Cerebellar cortex (tissue), 1 donor: ENCODE data around the gene OSER1.

Source experiments
- DNase-seq: peaks from one replicate; pipeline ENCODE4 v3.0.0-alpha.2; 2015; ENCODE audit warnings: low spot score

The OSER1 gene

DNA sequence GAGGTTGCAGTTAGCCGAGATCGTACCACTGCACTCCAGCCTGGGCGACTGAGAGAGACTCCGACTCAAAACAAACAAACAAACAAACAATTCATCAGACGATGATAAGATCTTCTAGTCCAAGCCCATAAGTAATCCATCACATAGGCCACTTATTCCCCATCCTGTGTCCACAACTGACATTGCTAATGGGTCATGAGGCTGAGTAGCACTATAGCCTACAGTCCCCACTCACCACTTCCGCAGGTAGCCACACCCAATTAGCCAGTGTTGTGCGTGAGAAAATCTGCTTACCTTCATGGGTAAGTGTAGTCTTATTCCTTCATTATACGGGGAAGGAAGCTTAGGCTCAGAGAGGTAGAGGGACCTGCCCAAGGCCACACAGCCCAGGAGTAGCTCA is 36.7 kb downstream of the OSER1 start:
- no peak for DNase-seq

- no peak for DNase-seq
Measured at GRCh38 chr20:44173116-44173515, 37.5 kb downstream of the OSER1 start.

GRCh38 chr20:44172572-44172950 is 38.0 kb downstream of the OSER1 start:
- no peak for DNase-seq

GRCh38 chr20:44171775-44172571 is 38.6 kb downstream of the OSER1 start:
- no peak for DNase-seq

- no peak for DNase-seq
Measured at GRCh38 chr20:44170816-44171410, 39.7 kb downstream of the OSER1 start.

- DNase-seq: no peak
Measured at GRCh38 chr20:44167736-44168135, 42.8 kb downstream of the OSER1 start.

GRCh38 chr20:44166477-44166876 is 44.1 kb downstream of the OSER1 start:
- DNase-seq: no peak

- no peak for DNase-seq
Measured at GRCh38 chr20:44166008-44166407, 44.6 kb downstream of the OSER1 start.

- DNase-seq: no peak
Measured at GRCh38 chr20:44160133-44160532, 50.4 kb downstream of the OSER1 start.

DNA sequence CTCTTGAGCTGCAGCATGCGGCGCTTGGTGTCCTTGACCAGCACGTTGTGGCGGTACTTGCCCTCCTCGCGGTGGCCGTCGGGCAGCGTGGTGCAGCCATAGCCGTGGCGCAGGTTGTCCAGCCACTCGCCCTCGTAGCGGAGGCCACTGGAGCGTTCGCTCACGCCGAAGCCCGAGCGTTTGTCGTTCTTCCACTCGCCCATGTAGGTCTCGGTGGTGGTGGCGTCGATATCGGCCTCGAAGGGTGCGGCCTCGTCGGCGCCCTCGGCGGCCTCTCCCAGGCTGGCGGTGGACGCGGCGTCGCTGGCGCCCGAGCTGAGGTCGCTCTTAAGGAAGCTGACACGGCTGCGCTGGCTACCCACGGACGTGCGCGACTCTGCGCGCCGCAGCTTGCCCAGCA is 50.9 kb downstream of the OSER1 start:
- DNase-seq: no peak

GRCh38 chr20:44159125-44159524 is 51.4 kb downstream of the OSER1 start:
- no peak for DNase-seq

DNA sequence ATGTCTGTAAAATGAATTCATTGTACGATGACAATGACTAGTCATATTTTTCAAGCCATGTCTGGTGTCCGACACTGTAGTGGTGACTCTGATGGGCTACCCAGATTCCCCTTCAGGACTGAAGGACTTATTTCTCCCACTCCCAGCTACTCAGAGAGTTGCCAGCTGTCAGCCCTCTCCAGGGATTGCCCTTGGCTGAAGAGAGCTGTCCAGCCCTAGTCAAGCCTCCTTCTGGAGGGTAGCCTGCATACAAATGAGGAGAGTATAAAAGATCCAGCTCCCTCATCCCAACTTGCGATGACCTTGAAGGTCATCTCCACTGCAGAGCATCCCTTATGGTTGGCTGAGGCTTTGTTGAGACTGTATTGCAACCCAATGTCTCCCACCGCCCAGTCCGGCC is 53.5 kb downstream of the OSER1 start:
- DNase-seq: no peak

DNA sequence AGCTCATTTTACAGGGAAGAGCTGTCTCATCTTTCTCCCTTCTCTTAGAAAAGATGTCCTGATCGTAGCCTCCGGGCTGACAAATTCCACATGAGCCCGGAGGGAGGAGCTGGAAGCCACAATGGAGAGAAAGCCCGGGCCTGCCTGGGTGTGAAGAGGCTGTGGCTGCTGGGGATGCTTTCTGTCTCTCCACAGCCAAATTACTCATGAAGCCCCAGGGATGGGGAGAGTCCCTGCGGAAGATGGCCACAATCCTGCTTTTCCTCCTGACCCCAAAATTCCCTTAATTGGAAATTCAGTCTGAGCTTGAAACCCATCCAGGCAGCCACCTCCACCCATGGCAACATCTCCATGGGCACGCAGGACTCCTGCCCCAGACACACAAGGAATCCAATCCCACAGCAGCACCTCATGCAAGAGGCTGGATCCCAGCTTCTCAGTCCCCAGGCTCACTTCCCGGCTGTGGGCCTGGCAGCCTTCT is 56.0 kb downstream of the OSER1 start:
- no peak for DNase-seq

DNA sequence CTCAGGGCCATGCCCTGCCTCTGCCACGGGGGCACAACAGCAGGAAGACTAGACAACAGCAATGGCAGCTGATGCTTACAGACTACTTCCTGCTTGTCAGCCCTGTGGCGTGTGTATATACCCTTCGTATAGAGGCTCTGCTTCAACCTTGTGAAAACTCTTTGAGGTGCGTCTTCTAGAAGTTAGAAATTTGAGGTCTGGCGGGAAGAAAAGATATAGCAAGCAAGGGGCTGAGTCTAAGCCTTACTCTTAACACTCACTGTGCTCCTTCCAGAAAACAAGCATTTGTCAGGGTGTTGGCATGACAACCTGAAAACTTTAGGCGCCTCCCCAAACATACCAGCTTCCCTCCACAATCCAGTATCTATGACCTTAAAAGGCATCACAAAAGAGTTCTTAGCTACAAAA is 56.9 kb downstream of the OSER1 start:
- no peak for DNase-seq

DNA sequence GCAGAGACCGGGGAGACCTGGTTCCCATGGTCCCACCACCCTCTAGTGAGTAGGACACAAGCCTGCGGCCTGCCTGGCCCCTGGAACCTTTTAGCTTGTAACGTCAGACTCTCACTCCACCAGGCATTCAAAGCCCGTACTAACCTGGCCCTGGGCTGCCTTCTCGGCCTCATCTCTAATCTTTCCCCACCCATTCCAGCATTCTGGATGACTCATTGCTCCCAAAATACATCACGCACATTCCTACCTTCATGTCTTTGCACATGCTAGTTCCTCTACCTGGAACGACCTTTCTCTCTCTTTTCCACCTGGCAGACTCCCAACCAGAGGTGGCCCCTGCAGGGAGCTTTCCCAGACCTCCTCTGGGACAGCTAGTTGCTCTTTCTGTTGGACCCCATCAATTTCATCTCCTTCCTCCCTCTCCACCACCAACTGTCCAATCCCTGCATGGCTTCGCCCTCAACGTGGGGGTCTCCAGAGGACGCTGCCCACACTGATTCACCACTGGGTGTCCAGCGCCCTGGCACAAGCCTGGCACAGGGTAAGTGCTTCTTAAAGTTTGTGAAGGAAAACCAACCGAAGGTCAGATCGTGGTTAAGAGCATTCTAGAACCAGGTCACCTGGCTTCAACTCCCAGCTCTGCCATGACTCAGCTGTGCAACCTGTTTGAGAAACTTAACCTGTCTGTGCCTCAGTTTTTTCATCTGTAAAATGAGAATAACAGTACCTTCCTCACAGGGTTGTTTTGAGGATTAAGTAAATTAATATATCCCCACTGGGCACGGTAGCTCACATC is 58.8 kb downstream of the OSER1 start:
- DNase-seq: no peak

GRCh38 chr20:44146272-44146671 is 64.3 kb downstream of the OSER1 start:
- DNase-seq: no peak
